HG03460 (cell line): Measurements from ENCODE around the gene NACC1.

Experiments used
- ATAC-seq: cut with Tn5 transposase; IDR thresholded peaks from one replicate; pipeline ENCODE4 v1.9.1; 2021; ENCODE audit not compliant: unreplicated experiment

NACC1 gene

GRCh38 chr19:13087795-13088537 is 30.1 kb upstream of the NACC1 start:
- no peak for ATAC-seq

DNA sequence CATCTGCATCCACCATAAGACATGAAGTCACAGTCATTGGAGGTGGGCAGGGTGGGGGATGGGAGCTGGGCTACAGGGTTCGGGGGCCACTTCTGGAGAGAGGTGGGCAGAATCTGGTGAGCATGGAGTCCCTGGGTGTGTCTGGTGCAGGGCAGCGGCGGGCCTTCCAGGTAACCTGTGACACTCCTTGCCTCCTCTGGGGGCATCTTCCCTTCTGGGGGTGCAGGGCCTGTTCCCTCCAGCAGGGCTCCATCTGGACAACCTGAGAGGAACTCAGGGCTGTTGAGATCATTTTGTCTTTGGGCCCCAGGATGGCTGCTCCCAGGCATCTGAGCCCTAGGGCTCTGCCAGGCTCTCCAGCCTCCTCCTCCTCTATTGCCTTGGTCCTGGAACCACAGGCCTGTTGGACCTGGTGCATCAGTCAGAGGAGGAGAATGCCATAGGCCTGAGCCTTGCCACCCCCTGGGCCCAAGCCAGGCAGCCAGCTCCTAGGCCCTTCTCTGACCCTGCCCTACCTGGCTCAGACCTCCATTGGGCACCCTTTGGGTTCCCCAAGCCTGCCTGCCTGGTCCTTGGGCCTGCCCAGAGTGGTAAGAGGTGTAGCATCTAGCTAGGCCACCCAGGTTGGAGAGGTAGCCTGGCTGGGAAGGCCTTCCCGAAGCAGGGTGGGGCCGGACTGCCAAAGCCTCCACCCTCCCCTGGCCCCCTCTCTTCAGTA is 28.8 kb upstream of the NACC1 start:
- no peak for ATAC-seq

DNA sequence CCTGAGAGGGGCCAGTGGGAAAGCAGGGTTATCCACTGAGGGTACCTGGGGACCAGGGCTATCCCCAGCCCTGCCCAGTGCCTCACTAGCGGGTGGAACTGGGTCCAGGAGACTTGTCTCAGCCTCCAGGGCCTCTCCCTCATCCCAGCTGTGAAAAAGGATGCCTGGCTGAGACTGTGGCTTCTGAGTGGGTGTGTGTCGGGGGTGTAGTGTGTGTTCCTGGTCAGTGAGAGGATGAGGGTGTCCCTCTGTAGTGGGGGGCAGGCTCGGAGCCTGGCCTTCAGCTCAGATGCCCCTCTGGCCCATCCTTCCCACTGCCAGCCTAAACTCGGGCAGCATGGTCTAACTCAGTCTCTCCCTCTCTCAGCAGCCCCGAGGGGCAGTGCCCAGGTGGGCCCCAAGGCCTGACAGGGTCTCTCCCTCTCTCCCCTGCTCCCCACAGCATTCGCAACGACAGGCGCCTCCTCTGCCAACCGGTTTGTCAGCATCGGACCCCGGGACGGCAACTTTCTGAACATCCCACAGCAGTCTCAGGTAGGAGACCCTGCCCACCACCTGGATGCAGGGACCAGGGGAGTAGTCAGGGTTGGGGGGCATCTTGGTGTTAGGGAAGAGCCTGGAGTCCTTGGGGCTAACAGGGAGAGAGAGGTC is 28.1 kb upstream of the NACC1 start:
- no peak for ATAC-seq

DNA sequence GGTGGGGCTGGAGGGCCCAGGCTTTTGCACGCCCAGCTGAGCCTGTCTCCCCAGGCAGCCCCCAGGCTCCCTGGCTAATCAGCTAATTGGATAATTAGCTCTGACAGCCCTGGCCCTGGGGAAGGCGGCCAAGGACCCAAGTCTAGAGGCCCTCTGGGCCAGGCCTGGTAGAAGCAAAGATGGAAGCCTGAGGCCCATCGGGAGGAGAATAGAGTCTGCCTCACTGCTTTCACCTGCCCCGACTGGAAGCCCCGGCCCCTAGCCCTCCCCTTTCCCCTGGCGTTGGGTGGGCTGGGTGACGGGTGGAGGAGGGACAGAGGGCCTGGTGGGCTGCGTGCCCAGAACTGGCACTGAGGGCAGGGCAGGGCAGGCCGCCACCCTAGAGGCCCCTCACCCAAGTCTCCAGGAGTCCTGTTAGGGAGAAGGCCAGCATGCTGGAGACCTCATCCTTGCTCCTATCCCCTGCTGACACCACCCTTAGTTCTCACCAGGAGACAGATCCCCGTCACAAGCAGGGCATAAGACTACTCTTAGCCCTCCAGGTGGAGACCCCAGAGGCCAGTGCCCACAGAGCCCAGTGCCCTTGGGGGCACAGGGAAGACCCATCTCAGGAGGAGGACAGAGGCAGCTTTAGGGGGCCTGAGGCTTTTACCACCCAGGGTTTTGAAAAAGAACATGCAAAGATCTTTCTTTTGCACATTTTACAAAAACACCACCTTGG is 27.4 kb upstream of the NACC1 start:
- ATAC-seq, result no peak

GRCh38 chr19:13091400-13092157 is 26.5 kb upstream of the NACC1 start:
- ATAC-seq, result no peak

- no peak for ATAC-seq
Observed at GRCh38 chr19:13092158-13092543, 25.9 kb upstream of the NACC1 start.

DNA sequence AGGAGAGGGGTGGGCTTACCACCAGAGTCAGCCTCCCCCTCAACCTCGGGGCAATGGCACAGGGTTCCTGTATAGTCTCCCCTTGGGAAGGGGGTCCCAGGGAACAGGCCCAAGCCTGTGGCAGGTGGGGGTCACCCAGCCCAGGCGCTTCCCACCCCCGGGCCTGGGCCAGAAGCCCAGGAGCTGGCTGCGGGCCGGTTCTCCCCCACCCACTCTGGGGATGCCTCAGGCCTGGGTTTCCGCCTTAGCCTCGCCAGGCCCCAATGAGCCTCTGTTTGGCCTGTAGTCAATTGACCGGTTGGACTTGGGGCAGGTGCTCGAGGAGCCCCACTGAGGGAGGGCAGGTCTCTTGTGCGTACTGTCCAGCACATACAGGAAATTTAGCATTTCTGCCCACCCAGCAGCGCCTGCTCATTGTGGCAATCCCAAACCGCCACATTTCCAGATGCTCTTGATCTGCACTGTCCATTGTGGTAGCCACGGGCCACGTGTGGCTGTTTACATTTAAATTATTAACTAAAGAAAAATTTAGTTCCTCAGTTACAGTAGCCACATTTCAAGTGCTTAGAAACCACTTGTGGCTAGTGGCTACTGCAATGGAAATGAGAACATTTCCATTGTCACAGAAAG is 25.3 kb upstream of the NACC1 start:
- ATAC-seq, result no peak

DNA sequence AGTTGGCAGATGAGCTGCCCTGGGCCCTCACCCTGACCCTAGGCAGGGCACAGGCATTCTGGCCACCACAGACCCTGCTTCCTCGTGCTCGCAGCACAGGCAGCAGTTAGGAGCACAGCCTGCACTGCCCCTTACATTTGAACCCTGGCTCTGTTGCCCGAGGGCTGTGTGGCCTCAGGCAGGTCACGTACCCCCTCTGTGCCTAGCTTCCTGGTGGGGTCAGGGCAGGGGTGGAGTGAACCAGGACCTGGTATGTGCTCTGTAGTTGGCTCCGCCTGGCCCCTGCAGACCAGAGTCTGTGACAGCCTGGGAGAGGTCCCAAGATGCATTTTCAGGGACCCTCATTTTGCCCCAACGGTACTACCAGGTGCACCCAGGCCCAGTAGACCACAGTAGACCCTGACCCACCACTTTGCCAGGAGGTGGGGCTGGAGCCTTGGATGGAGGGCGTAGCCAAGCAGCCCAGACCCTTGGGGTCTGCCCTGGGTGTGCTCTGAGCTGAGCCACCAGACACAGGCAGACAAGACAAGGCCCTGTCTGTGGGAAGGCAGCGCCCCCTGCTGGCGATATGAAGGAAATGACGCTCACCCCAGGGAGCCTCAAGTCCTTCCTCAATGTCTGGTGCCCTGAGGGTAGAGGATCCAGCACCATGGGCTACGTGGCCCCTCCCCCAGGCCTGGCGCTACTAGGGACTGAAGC is 24.5 kb upstream of the NACC1 start:
- ATAC-seq, result no peak

GRCh38 chr19:13094106-13094504 is 24.0 kb upstream of the NACC1 start:
- no peak for ATAC-seq

- no peak for ATAC-seq
Observed at GRCh38 chr19:13094771-13095392, 23.2 kb upstream of the NACC1 start.

GRCh38 chr19:13095393-13095784 is 22.7 kb upstream of the NACC1 start:
- ATAC-seq, result no peak

DNA sequence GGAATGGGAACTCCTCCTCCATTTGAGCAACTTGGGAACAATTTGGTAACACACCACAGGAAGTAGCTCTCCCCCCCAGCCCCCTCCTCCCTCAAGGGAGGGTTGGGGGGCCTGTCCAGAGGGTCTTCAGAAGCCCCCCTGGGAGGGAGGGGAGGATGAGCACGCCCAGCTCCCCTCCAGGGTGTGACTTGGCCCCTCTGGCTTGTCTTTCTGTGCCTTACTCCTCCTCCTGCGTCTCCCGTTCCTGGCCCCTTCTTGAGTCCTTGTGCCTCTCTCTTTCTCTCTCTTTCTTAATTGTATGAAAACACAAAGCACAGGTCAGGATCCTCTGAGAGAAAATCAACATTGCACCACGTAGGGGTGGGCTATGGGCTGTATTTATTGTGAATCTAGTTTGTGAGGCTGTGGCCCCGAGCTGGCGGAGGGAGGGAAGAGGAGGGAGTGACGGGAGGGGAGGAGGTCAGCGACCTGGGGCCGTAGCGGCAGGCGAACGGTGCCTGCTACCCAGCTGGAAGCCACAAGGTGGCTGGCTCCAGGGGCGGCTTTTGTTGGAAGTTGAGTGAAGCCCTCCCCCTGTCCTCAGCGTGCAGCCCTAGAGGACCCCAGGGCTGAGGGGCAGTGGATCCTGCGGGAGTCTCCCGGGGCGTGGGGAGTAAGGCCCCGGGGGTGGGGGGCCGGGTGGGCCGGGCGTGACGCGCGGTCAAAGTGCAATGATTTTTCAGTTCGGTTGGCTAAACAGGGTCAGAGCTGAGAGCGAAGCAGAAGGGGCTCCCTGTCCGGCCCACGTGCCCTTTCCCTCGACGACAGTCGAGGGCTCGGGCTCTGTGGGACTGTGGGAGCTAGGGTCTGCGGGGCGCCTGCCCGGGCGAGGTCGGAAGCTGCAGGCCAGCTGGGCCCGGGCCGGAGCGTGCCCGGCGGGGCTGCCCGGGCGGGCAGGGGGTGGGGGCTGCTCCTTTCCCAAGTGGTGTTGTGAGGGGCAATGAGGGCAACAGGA is 21.8 kb upstream of the NACC1 start:
- no peak for ATAC-seq

DNA sequence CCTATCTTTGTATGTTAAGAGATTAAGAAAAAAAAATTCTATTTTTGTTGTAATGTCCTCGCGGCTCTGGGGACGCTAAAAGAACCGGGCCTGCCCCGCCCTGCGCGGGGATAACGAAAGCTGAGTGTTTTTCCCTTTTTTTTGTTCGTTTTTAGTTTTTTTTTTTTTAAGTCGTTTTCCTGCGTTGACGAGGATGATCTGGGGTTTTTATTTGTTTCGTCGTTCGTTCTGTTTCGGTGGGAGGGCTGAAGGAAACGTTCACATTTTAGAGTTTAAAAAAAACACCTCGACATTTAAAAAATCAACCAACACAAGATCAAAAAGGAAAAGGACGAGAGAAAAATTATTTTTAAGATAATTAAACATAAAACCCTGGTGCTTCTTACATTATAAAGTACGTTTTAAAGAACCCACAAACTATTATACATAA is 21.0 kb upstream of the NACC1 start:
- ATAC-seq, result no peak

GRCh38 chr19:13097463-13098258 is 20.4 kb upstream of the NACC1 start:
- ATAC-seq, result no peak

DNA sequence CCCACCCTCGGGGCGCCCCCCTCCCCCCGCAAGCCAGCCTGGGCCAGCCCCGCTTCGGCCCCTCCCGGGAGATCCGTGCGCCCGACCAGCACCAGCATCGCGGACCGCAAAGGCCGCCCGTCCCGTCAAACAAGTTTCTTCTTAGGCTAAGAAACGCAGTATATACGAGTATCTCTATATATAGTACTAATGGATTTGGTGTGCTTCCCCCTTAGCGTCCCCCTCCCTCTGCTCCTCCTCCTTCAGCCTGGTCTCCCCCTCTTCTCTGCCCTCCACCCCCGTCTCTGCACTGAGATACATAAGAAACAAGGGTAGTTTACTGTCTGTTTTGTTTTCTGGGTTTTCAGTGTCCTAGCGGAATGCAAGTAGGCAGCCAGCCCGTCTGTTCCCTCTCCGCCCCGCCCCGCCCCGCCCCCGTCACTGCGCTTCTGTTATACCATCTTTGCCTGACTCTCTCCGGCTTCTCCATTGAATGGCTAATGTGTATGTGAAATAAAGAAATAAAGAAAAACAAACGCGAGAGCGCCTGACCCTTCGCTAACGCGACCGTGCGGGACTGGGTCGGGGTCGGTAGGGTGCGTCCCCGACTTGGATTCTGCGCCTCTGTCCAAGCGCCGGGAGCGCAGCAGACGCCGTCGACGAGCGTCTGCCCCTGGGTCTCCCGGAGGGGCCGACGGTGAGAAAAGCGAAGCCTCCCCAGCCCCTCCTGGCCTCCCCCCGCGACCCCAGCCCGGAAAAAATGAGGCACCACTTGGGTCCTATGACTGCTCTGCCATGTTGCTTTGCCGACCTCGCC is 19.6 kb upstream of the NACC1 start:
- no peak for ATAC-seq
